HG02943 (cell line): Measurements from ENCODE around the gene UNC45A.
"Not testable (repeated sequence)": the region's sequence is repeated elsewhere in the genome, so short reads cannot be mapped to it uniquely, and the experiment has no call there.

ENCODE experiments used
- ATAC-seq: cut with Tn5 transposase; IDR thresholded peaks from one replicate; pipeline ENCODE4 v1.9.1; 2021; ENCODE audit warnings: mild to moderate bottlenecking, low read depth, moderate library complexity; ENCODE audit not compliant: unreplicated experiment

The UNC45A gene

DNA sequence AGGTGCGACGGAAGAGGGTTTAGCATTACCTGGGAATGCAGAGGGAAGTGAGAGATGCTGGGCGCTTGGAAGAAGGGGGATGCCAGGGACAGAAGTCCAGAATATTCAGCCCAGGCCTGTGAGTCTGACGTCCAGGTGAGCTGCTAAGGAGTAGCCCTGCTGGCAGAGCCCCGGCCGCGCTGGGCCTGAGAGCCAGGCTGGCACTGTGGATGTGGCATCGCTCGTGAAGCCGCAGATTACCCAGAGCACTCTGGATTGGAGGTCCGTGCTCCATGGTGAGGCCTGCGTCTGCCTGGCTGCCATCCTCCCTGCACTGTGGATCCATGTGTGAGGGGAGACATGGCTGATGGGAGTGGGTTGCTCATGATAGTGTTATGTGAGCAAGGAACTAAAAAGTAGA, 17.5 kb upstream of the UNC45A start:
- ATAC-seq, result no peak

GRCh38 chr15:90918034-90918788, 16.9 kb upstream of the UNC45A start:
- ATAC-seq, result no peak

- ATAC-seq, result no peak
Observed at GRCh38 chr15:90918835-90919234, 16.2 kb upstream of the UNC45A start.

- no peak for ATAC-seq
Observed at GRCh38 chr15:90921887-90922286, 13.2 kb upstream of the UNC45A start.

DNA sequence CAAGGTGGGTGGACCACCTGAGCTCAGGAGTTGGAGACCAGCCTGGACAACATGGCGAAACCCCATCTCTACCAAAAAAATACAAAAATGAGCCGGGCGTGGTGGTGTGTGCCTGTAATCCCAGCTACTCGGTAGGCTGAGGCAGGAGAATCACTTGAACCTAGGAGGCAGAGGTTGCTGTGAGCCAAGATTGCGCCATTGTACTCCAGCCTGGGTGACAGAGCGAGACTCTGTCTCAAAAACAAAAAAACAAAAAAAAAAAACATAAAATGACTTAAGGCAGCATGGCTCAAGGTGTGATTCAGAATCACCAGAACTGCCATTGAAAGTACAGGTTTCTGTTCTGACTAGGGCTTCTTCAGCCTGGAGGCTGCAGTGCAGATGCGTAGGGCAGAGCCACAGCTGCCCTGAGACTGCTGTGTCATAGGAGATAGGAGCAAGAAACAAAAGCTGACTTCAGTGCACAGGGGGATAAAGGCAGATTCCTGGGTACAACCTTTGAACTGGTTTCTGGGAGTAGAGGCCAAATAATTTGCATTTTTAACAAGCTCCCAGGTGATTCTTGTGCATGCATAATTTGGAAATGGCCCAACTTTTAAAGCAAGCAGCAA, 12.3 kb upstream of the UNC45A start:
- ATAC-seq, result peak; percentile 75

DNA sequence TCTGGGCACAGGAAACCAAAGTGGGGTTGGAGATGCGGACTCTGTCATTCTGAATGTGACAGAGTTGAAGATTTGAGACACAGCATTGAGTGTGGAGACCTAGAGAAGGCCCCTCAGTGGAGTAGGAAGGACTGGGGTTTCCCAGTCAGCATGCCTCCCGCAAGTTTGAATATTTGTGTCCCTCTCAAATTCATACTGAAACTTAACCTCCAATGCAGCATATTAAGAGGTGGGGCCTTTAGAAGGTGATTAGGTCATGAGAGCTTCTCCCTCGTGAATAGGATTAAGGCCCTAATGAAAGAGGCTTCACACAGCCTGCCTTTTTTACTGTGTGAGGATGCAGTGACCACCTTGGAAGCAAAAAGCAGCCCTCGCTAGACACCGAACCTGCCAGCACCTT, 10.7 kb upstream of the UNC45A start:
- ATAC-seq, result no peak

DNA sequence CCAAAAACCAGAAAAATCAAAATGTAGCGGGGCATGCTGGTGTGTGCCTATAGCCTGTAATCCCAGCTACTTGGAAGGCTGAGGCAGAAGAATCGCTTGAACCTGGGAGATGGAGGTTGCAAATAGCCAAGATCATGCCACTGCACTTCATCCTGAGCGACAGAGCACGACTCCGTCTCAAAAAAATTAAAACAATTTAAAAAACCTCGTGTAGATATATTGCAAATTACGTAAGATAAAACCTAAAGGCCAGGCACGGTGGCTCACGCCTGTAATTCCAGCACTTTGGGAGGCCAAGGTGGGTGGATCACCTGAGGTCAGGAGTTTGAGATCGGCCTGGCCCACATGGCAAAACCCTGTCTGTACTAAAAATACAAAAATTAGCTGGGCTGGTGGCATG, 8.3 kb upstream of the UNC45A start:
- ATAC-seq, result not testable (repeated sequence)

DNA sequence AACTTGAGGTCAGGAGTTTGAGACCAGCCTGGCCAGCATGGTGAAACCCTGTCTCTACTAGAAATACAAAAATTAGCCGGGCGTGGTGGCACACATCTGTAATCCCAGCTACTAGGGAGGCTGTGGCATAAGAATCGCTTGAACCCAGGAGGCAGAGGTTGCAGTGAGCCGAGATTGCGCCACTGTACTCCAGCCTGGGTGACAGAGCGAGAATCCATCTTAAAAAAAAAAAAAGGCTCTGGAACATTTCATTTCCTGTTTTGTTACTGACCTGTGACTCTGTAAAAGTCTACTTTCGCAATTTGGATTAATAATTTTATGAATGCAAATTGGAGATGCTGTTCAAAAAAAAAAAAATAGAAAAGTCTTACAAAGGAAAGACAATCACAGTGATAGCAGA, 7.0 kb upstream of the UNC45A start:
- not testable (repeated sequence) for ATAC-seq

GRCh38 chr15:90929246-90930019, 5.7 kb upstream of the UNC45A start:
- ATAC-seq, result no peak

DNA sequence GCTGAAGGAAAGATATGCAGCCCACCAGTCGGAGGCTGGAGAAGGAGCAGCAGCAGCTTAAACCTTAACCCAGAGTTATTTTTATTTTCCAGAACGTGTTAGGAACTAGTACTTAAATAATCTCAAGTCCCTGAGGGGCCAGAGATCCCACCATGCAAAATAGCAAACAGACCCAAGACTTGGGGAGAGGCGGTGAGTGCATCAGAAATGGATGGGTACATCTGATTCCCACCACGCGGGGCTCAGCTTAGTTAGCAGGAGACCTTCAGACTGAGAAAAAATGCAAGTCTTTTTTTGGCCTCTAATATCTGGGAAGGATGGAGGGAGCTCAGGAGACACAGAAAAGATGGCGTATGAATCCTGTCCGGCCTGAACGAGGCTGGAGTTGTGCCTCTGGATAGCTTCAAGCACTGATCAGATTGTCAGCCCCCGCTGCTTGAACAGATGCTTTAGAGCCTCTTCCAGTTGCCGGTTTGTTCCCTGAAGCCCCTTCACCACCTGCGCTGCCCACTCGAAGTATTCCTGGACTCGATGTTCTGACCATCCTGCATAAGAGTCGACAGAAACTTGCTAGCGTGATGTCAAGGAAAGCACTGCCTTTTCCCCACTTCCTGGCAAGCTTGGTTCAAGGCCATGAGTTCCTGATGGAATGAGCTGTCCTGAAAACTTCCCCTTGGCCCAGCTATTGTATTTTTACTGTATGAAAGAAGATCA, 4.1 kb upstream of the UNC45A start:
- ATAC-seq, result no peak

- no peak for ATAC-seq
Observed at GRCh38 chr15:90931575-90931827, 3.6 kb upstream of the UNC45A start.

- ATAC-seq, result peak; percentile 45
Observed at GRCh38 chr15:90931828-90932659, 3.0 kb upstream of the UNC45A start, which contains the start of gene HDDC3. Gene HDDC3, minus strand, starts transcription at chr15:90932549. Its CDS starts 9 bp downstream, at chr15:90932540.

DNA sequence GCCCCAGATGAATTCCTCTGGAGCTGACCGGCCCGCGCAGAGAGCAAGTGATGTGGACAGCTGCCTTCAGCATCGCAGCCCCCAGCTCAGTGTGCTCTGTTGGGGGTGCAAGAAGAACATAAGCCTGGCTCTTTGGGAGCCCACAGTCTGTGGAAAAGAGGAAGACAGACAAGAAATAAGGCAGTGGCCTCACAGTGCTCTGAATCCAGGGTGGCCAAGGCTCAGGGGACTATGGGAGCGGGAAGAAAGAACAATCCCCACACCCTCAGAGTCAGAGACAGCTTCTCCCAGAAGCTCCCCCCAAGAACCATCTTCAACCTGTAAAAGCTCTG, 2.5 kb upstream of the UNC45A start:
- ATAC-seq, result no peak

GRCh38 chr15:90933301-90933700, 1.8 kb upstream of the UNC45A start:
- ATAC-seq, result no peak

DNA sequence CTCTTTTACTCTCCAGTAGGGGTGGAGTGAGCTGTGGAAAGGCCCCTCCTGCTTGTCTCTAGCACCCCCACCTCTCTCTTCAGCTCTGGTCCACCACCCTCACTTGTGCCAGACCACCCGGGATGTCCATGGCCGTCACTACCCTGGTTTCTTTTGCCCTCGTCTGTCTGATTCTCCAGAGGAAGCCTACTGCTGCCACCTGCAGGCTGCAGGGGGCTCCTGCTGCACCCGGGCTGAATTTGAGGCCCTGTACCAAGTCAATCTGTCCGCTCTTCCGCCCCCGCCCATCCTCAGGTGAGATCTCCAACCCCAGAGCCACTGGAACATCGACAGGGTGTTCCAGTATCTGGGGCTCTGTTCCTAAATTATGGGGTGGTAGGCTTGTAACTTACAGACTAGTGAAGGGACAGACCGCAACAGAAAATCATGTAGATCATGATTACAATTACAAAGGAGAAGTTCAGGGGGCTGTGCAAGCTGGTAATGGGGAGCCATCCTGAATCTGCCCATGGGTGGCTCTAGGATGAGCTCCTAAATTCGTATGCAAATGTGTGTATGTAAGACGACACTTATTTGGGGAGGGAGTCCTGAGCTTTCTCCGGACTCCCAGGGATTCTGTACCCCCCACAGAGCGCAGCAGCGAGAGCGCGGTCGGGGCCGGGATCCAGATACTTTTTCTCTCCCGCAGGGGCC, 683 bp upstream of the UNC45A start:
- peak; percentile 24 for ATAC-seq

DNA sequence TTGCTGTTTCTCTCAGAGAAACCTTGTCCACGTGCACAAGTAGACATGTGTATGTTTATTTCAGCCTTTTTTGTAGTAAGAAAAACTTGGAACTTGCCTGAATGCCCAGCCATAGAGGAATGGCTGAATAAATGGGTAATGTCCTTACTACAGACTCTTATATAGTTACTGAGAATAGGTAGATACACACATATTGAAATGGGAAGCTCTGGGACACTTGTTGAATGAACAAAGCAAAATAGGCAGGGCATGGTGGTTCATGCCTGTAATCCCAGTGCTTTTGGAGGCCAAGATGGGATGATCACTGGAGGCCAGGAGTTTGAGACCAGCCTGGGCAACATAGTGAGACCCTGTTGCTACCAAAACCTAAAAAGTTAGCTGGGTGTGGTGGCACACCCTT, 1.7 kb downstream of the UNC45A start:
- ATAC-seq, result no peak

DNA sequence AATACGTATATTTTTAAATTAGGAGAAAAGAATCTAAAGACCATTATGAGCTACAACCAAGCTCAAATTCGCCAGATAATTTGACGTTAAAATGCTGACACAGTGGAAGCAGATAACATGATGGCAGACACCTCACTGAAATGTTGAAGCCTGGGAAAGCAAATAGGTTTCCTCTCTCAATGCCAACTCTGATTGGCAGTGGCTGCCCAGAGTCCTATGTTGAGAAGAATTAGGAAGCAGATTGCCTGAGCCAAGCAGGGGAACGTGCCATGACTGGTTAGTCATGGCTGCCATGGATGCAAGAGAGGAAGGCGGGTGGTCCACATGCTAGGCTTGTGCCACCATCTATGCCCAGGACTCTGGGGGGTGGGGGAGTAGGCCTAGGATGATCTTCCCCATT, 3.2 kb downstream of the UNC45A start:
- no peak for ATAC-seq

DNA sequence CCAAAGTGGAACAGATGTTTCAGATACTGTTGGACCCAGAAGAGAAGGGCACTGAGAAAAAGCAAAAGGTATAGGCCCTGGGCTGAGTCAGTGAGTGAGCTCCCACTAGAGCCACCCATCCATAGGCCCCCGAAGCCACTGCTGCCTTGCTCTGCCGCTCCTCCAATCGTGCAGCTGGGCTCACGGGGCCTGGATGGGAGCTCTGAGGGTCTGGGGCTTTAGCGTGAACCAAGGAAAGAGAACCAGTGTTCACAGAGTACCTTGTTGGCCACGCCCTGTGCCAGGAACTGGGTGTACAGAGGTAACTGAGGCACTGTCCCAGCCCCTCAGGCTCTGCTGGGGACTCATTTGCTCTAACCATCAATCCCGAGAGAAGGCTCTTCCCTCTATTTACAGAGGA, 4.7 kb downstream of the UNC45A start:
- ATAC-seq, result no peak

- no peak for ATAC-seq
Observed at GRCh38 chr15:90941038-90941437, 6.0 kb downstream of the UNC45A start.
